Measurements from ENCODE around the gene PURA. TPM values are rescaled to one million over a fixed set of nuclear protein-coding genes. Genes with fewer than 3 reads are reported as not detected.
A peak's percentile ranks its signal among the peaks of the same experiment; 100 is the strongest.

Gene PURA
- total and polyA plus RNA-seq, 2 of the 13 experiments (the other 11 are each of a cell fraction or from before 2014, with no cell fraction given) = 2.0 to 5.0 TPM

DNA sequence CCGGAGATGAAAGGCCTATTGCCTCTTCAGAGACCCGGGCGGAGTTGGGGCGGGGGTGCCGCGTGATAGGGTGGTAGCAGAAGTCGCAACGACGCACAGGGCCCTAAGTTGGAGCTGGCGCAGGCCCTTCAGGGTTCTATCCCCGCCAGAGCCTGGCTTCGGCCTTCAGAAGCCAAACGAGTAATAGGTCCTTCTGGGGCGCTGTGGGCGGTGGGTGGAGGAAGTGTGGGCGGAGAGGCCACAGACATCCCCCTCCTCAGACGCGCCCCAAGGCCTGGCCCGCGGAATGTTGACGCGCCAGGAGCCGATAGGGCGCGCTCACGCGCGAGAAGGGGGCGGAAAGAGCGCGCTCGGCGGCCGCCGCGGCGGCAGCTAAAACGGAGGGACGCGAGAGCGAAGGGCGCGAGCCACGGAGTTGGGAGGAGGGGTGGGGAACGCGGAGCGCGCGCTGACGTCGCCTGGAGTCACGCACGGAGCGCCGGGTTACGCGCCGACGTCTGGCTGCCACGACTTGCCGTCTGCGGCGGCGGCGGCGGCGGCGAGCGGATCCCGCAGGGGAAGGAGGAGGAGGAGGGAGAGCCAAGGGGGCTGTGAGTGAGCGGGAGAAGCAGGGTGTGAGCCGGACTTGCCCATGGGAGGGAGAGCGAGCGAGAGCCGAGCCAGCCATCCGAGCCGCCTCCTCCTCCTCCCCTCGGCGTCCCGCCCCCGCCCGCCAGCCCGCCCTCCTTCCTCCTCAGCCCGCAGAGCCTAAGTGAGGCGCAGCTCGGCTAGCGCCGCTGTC is 6.4 kb upstream of the PURA start (continued):
- TF ChIP-seq, protein P1, sequence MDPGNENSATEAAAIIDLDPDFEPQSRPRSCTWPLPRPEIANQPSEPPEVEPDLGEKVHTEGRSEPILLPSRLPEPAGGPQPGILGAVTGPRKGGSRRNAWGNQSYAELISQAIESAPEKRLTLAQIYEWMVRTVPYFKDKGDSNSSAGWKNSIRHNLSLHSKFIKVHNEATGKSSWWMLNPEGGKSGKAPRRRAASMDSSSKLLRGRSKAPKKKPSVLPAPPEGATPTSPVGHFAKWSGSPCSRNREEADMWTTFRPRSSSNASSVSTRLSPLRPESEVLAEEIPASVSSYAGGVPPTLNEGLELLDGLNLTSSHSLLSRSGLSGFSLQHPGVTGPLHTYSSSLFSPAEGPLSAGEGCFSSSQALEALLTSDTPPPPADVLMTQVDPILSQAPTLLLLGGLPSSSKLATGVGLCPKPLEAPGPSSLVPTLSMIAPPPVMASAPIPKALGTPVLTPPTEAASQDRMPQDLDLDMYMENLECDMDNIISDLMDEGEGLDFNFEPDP (CRISPR knock-in tag; conservative IDR thresholded peaks at IDR 0.05) = no peak
- TF ChIP-seq, protein P2, sequence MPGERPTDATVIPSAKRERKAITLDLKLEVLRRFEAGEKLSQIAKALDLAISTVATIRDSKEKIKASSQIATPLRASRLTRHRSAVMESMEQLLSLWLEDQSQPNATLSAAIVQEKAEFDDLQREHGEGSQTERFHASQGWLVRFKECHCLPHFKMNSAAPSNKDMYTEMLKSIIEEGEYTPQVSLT (CRISPR knock-in tag; IDR thresholded peaks at IDR 0.05; ENCODE audit: borderline replicate concordance, low read depth) = peak; percentile 48; the same call in 1 of the 2 replicates
- peak; percentile 97 for TF ChIP-seq SKI (IDR thresholded peaks at IDR 0.05; ENCODE audit: partially characterized antibody)
- no peak for TF ChIP-seq NR2F2 (IDR thresholded peaks at IDR 0.05; ENCODE audit: borderline replicate concordance, low read depth)
- TF ChIP-seq, protein P3, sequence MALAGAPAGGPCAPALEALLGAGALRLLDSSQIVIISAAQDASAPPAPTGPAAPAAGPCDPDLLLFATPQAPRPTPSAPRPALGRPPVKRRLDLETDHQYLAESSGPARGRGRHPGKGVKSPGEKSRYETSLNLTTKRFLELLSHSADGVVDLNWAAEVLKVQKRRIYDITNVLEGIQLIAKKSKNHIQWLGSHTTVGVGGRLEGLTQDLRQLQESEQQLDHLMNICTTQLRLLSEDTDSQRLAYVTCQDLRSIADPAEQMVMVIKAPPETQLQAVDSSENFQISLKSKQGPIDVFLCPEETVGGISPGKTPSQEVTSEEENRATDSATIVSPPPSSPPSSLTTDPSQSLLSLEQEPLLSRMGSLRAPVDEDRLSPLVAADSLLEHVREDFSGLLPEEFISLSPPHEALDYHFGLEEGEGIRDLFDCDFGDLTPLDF (CRISPR knock-in tag; IDR thresholded peaks at IDR 0.05) = peak; percentile 88
- TF ChIP-seq, protein P4, sequence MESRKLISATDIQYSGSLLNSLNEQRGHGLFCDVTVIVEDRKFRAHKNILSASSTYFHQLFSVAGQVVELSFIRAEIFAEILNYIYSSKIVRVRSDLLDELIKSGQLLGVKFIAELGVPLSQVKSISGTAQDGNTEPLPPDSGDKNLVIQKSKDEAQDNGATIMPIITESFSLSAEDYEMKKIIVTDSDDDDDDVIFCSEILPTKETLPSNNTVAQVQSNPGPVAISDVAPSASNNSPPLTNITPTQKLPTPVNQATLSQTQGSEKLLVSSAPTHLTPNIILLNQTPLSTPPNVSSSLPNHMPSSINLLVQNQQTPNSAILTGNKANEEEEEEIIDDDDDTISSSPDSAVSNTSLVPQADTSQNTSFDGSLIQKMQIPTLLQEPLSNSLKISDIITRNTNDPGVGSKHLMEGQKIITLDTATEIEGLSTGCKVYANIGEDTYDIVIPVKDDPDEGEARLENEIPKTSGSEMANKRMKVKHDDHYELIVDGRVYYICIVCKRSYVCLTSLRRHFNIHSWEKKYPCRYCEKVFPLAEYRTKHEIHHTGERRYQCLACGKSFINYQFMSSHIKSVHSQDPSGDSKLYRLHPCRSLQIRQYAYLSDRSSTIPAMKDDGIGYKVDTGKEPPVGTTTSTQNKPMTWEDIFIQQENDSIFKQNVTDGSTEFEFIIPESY (CRISPR knock-in tag; IDR thresholded peaks at IDR 0.05) = 0 out of 2 replicates have a peak, but pooled peaks have one; percentile 9
- TF ChIP-seq, protein P5, sequence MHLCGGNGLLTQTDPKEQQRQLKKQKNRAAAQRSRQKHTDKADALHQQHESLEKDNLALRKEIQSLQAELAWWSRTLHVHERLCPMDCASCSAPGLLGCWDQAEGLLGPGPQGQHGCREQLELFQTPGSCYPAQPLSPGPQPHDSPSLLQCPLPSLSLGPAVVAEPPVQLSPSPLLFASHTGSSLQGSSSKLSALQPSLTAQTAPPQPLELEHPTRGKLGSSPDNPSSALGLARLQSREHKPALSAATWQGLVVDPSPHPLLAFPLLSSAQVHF (CRISPR knock-in tag; IDR thresholded peaks at IDR 0.05) = peak; percentile 79; the same call in 1 of the 2 replicates
- TF ChIP-seq ZNF616 (CRISPR knock-in tag; IDR thresholded peaks at IDR 0.05; ENCODE audit: low read depth) = no peak
- TF ChIP-seq, protein P6, sequence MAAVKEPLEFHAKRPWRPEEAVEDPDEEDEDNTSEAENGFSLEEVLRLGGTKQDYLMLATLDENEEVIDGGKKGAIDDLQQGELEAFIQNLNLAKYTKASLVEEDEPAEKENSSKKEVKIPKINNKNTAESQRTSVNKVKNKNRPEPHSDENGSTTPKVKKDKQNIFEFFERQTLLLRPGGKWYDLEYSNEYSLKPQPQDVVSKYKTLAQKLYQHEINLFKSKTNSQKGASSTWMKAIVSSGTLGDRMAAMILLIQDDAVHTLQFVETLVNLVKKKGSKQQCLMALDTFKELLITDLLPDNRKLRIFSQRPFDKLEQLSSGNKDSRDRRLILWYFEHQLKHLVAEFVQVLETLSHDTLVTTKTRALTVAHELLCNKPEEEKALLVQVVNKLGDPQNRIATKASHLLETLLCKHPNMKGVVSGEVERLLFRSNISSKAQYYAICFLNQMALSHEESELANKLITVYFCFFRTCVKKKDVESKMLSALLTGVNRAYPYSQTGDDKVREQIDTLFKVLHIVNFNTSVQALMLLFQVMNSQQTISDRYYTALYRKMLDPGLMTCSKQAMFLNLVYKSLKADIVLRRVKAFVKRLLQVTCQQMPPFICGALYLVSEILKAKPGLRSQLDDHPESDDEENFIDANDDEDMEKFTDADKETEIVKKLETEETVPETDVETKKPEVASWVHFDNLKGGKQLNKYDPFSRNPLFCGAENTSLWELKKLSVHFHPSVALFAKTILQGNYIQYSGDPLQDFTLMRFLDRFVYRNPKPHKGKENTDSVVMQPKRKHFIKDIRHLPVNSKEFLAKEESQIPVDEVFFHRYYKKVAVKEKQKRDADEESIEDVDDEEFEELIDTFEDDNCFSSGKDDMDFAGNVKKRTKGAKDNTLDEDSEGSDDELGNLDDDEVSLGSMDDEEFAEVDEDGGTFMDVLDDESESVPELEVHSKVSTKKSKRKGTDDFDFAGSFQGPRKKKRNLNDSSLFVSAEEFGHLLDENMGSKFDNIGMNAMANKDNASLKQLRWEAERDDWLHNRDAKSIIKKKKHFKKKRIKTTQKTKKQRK (IDR thresholded peaks at IDR 0.05; ENCODE audit: low read length) = no peak
- TF ChIP-seq RELA (CRISPR knock-in tag; IDR thresholded peaks at IDR 0.05) = peak; percentile 23; the same call in 1 of the 2 replicates
- TF ChIP-seq ZNF556 (CRISPR knock-in tag; IDR thresholded peaks at IDR 0.05; ENCODE audit: borderline replicate concordance) = peak; percentile 29; the same call in 1 of the 2 replicates
- no peak for TF ChIP-seq ZNF496 (CRISPR knock-in tag; IDR thresholded peaks at IDR 0.05; ENCODE audit: insufficient replicate concordance)
- TF ChIP-seq BCL6 (CRISPR knock-in tag; IDR thresholded peaks at IDR 0.05) = no peak; the same call in none of the 2 replicates
- TF ChIP-seq, protein P7, sequence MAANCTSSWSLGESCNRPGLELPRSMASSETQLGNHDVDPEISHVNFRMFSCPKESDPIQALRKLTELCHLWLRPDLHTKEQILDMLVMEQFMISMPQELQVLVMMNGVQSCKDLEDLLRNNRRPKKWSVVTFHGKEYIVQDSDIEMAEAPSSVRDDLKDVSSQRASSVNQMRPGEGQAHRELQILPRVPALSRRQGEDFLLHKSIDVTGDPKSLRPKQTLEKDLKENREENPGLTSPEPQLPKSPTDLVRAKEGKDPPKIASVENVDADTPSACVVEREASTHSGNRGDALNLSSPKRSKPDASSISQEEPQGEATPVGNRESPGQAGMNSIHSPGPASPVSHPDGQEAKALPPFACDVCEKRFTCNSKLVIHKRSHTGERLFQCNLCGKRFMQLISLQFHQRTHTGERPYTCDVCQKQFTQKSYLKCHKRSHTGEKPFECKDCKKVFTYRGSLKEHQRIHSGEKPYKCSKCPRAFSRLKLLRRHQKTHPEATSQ (CRISPR knock-in tag; IDR thresholded peaks at IDR 0.05; ENCODE audit: borderline replicate concordance) = peak; percentile 82; the same call in 1 of the 2 replicates
- TF ChIP-seq ZNF501 (CRISPR knock-in tag; IDR thresholded peaks at IDR 0.05) = peak; percentile 89
- TF ChIP-seq ZNF354B (CRISPR knock-in tag; IDR thresholded peaks at IDR 0.05) = no peak
- TF ChIP-seq ZNF563 (CRISPR knock-in tag; IDR thresholded peaks at IDR 0.05) = peak; percentile 72; the same call in 1 of the 2 replicates
